GM18870 (cell line): Measurements from ENCODE around the gene NADSYN1.

ENCODE experiments used
- ATAC-seq: cut with Tn5 transposase; IDR thresholded peaks from one replicate; pipeline ENCODE4 v1.9.1; 2021; ENCODE audit warnings: moderate library complexity; ENCODE audit not compliant: unreplicated experiment

The NADSYN1 gene

DNA sequence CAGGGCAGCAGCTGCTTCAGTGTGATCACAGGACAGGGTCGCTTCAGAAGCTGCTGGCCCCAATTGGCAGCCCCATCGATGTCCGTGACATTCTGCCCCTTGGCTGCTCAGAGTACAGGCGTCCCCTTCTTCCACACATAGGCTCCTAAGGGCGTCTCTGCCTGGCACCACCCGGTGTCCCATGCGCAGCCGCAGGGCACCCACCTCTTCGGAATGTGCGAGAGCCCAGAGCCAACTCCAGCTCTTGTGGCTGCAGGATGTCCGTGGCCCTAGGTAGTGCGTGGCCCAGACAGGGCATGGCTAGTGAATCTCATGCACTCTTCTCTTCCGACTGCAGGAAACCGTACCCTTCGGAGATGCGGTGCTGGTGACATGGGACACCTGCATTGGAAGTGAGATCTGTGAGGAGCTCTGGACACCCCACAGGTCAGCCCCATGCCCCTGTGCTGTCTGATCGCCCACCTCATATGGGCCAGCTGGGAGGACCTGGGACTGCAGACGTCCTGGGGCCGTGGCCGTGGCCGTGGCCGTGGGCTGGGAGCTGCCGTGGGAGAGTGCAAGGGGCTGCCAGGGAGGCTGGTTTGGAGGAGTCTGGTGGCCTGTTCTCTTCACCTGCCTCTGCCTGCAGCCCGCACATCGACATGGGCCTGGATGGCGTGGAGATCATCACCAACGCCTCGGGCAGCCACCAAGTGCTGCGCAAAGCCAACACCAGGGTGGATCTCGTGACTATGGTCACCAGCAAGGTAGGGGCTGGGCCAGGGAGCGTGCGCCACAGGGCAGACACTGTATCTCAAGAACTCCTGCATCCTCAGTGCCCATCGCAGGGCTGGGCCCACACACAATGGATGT, 20.2 kb downstream of the NADSYN1 start:
- no peak for ATAC-seq

DNA sequence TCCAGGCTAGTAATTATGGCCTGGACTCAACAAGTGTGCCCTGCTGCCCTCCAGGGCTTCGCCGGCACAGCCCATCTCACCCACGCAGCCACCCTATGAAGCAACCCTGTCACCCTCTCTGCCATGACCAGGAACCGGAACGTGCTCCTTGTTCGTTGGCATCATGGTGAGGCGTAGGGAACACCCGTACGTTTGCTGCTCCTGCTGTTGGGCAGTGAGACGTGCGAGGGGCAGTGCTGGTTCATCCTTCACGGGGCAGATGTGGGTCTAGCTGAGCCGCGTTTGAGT, 20.7 kb downstream of the NADSYN1 start:
- no peak for ATAC-seq

DNA sequence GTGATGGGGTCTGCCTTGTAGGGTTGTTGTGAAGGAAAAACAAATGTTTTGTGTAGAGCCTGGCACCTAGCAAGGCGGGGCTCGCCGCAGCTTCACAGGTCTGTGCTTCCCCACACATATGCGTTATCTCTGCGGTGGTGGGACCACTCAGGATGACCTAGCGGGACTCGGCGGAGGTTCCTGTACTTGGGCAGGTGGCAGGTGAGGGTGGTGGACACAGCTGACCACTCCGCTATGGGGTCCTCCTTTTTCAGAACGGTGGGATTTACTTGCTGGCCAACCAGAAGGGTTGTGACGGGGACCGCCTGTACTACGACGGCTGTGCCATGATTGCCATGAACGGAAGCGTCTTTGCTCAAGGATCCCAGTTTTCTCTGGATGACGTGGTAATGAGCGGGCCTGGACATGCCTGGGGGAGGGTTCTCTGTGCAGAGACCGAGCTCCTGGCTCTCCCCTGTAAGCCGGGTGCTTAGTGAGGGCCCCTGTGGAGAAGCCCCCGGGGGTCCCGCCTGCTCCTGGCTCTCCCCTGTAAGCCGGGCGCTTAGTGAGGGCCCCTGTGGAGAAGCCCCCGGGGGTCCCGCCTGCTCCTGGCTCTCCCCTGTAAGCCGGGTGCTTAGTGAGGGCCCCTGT, 21.3 kb downstream of the NADSYN1 start:
- no peak for ATAC-seq

DNA sequence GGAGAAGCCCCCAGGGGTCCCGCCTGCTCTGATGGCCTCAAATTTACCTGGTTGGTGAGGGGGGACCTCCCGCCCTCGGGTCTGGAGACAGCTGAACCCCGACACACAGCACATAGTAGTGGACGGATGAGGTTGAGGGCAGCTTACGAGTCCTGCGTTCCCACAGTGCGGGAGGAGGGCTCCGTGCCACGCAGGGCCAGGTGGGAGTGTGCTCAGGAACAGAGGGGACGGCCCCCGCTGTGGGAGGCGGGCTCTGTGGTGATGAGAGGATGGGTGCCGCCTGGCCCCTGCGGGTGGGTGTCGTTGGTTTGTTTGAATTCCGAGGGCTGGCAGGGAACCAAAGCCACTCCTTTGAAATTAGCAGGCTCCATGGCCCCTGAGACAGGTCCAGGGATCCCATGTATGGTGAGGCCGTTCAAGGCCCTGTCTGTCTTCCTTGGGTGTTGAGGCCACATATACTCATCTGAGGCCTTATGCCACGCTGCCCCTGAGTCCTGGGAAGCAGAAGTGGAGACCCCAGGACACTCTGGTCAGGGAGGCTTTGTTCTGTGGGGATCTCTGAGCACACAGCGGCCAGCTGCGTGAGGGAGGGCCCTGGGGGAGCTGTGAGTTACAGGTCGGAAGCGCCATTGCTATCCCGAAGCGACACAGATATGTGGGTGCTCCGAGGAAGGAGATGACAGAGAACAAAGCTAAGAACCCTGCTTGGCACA, 21.9 kb downstream of the NADSYN1 start:
- no peak for ATAC-seq

DNA sequence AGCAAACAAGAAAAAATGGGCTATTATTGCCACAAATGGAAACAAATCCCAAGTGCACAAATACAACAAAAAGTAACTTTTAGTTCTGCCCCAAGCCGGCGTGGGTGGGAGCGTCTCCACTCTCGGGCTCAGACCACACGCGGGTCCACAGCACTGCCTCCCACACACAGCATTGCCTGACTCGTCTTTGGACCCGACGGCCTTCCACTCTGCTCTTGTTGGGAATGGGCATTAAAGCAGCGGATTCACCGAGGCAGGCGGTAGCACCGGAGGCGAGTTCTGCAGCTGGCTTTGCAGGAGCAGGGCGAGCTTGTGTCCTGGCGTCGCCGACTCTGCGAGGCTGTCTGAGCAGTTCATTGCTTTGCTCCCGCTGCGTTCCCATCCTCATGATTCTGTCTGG, 23.0 kb downstream of the NADSYN1 start:
- ATAC-seq, result no peak

DNA sequence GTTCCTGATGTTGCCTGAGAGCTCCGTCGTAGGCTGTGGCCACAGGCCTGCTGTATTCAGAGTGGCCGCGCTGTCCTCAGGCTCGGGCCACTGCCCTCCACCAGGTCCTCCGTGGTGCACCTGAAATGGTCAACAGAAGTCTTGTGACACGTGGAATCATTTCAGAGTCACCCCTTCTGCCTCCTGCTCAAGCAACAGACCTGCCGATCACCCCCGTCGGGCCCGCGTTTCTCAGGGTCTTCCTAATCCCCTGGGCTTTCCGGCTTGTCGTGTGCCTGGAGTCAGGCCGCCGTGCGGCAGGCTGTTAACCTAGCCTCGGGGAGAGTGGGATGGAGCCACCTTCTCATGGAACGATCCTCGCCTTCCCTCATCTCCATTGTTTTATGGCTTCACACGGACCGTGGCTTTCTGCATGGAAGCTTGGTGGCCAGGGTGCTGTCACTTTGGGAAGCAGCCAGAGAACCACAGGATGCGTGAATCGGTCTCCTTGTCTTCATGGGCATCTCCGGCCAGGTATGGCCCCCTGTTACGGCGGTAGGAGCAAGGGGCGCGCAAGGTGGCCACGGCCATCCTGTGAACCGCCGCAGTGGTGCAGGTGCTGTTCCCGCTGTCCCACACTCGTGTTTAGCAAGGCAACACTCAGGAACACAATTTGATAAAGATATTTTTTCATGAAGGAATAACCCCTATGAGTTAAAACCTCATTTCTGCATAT, 24.1 kb downstream of the NADSYN1 start:
- no peak for ATAC-seq

DNA sequence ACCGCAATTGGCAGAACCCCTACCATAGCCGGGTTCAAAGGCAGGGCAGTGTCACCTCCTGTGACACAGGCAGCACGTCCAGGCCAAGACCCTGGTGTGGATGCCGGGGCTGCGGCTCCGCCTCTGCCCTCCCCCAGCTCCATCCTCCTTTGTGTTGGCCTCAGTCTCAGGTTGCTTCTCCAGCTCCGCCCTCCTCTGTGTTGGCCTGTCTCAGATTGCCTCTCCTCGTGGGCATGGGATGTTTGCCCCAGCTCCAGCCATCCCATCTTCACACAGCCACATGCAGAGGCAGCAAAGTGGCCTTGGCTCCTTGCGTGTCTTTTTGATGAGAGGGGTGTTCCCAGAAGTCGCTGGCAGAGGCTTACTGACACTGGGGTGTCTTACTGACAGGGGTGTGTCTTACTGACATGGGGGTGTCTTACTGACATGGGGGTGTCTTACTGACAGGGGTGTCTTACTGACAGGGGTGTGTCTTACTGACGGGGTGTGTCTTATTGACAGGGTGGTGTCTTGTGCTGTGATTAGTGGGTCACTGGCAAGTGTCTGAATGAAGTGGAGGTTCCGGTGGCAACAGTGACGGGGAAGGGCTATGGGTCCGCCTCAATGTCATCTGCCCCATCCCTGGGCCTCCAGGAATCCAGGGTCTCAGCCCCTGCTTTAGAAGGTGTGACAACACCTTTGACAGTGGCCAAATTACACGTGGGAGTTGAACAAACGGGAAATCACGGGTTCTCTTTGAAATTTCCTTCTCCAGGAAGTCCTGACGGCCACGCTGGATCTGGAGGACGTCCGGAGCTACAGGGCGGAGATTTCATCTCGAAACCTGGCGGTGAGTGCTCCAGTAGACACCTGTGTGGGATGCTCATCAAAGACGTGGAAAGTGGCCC, 24.9 kb downstream of the NADSYN1 start:
- ATAC-seq, result no peak

DNA sequence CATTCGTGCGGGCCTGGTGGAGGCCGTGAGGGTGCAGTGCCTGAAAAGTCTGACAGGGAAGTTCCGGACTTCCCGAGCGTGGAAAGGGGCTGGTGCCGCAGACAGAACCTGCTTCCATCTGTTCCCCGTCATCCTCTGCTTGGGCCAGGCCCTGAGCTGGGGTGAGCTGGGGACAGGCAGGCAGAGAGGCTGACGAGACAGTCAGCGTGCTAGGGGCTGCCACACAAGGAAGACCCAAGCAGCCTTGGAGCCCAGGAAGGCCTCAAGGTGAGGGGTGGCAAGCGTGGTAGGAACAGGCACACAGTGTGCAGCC, 25.5 kb downstream of the NADSYN1 start:
- no peak for ATAC-seq

DNA sequence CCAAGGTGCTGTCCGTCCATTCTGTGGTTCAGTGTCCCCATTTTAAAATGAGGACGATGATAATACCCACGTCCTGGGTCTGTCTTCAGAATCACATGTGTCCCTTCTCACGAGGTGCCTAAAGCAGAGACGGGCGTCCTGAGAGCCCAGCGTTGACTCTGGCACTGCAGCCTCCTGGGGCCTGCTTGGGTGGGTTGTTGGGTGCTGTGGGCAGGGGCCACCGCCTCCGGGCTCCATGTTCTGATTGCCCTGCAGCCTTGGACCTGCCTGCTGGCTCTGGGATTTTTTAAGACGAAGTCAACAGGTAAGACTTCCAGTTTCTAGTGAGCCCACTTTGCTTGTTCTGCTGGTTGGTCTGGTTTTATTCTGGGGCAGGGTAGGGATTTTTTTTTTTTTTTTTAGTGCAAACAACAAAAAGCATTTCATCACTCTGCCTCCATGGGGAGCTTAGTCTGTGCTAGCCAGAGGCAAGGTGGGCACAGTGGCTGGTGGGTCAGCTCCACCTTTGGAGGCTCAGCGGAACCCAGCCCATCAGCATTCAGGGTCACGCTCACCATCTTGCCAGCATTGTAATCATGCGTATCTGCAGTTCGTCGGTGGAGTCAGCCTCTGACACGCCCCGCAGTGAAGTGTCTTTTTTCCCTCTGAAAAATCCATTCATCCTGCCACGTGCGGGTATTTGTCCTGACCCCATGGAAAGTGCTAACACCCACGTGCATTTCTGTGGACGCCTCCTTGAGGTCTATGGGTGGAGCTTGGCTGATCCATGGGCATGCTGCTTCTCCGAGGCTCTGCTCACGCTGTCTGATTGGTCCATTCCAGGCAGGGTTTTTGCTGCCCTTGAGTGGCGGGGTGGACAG, 28.3 kb downstream of the NADSYN1 start:
- no peak for ATAC-seq

DNA sequence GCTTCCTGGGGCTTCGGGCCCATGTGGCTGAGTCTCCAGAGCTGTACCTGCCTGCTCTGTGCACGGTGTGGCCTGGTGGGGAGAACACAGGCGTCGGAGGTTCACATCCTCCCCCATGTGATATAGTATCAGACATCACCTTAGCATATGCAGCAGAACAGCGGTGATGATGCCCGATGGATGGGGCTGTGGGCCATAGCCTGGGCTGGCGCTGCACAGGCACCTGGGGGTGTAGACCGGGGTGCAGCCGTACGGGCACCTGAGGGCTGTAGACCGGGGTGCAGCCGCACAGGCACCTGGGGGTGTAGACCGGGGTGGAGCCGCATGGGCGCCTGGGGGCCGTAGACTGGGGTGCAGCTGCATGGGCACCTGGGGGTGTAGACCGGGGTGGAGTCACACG, 29.2 kb downstream of the NADSYN1 start:
- no peak for ATAC-seq

DNA sequence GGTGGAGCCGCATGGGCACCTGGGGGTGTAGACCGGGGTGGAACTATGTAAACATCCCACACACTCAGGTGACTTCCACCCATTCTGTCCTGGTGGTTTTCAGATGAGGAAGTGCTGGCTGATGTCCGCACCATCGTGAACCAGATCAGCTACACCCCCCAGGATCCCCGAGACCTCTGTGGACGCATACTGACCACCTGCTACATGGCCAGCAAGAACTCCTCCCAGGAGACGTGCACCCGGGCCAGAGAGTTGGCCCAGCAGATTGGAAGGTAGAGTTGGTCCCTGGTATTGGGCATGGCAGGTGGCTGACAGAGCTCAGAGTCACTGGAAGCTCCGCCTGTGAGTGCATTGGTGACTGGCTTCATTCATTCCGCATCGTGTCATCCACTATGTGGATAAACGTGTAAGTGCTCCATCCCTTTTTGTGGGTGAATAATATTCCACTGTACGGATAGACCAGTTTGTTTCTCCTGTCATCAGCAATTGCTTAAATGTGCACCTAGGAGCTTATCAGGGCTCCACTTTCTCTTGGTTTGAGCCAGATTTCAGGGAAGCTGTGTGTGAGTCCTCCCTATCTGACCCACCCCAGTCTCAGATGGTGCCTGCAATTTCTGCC, 29.9 kb downstream of the NADSYN1 start:
- ATAC-seq, result no peak

DNA sequence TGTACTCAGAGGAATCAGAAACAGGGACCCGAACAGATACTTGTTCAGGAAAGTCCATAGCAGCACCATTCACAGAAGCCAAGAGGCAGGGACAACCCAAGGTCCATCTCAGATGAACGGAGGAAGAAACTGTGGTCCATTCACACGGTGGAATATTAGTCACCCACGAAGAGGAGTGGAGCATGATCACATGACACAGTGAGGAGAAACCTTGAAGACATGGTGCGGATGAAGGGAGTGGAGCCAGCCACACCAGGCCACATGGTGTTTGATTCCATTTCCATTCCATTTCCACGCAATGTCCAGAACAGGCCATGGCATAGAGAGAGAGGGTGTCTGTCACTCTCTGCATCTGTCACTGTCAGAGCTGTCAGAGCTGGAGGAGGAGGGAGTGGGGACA, 30.7 kb downstream of the NADSYN1 start:
- ATAC-seq, result no peak

DNA sequence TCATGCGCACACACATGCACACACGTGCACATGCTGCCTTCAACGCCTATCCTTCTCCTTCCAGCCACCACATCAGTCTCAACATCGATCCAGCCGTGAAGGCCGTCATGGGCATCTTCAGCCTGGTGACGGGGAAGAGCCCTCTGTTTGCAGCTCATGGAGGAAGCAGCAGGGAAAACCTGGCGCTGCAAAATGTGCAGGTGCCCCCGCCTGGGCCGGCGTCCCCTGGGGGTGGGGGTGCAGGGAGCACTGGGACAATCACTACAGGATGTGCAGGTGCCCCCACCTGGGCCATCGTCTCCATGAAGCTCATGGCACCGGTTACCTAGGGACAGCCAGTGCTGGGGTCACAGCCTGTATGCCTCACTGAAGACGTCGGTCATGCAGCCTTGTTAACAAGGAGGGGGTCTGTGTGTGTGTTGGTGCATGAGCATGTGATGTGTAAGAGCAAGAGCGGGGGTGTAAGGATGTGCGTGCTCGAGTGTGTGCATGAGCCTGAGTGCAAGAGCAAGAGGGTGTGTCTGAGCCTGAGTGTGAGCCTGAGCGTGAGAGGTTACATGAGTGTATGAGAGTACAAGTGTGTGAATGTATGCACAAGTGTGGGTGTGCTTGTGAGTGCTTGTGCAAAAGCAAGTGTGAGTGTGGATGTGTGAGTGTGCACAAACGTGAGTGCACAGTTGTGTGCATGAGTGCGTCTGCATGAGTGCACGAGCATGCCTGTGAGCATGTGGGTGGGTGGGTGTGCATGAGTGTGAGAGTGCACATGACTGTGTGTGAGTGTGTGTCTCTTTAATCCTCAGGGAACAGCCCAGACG, 31.5 kb downstream of the NADSYN1 start:
- ATAC-seq, result no peak

DNA sequence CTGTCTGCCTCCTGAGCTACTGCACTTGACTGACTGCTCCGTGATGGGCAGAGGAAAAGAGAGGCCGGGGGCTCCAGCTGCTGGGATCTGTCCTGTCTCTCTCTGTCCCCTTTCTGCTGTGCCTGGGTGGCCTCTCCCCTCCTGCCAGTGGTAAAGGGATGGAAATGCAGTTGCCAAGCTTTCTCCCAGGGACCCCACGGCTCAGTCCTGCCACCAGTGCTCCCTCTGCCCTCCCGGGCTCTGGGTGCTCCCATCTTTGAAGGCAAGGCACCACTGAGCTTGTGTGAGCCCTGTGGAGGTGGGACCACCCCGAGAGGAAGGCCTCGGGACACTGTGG, 32.0 kb downstream of the NADSYN1 start:
- ATAC-seq, result no peak

DNA sequence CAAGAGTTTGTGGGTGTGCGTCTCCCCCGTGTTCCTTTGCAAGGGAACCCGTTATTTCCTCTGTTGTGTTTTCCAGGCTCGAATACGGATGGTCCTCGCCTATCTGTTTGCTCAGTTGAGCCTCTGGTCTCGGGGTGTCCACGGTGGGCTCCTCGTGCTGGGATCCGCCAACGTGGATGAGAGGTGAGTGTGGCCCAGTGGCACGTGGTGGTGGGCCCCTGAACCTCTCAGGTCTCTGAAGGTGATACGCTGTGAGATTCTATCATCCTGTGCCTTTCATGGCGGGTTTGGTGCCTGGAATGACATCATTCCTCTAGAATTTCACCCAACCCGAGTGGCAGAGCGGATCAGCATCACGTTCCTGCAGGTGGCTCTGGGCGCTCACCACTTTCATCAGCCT, 32.5 kb downstream of the NADSYN1 start:
- no peak for ATAC-seq

DNA sequence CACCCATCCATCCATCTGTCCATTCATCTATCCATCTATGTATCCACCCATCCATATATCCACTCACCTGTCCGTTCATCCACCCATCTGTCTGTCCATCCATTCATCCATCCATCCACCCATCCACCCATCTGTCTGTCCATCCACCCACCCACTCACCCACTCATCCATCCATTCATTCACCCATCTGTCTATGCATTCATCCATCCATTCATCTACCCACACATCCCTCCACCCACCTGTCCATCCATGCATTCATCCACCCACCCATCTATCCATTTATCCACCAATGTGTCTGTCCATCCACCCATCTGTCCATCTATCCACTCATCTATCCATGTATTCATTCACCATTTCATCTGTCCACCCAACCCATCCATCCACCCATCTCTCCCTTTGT, 33.3 kb downstream of the NADSYN1 start:
- ATAC-seq, result no peak

DNA sequence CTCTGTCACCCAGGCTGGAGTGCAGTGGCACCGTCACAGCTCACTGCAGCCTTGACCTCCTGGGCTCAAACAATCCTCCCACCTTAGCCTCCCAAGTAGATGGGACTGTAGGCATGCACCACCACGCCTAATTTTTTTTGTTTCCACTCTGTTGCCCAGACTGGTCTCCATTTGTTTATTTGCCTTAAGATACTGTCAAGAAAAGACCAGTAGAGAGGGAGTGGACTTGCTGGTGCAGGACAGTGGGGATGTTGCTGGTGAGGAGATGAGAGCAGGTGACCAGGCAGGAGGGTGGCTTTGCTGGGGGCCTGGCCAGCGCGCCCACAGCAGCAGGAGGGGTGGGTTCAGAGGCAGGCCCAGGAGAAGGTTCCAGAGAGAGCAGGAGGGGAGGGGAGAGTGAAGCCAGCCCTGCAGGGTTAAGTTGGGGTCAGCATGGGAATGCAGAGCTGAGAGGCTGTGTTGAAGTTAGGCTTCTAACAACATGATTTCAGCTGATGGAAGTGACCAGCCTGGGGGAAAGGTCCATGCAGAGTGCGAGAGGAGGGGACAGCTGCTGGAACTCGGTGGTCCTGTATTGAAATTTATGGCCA, 35.8 kb downstream of the NADSYN1 start:
- ATAC-seq, result no peak

DNA sequence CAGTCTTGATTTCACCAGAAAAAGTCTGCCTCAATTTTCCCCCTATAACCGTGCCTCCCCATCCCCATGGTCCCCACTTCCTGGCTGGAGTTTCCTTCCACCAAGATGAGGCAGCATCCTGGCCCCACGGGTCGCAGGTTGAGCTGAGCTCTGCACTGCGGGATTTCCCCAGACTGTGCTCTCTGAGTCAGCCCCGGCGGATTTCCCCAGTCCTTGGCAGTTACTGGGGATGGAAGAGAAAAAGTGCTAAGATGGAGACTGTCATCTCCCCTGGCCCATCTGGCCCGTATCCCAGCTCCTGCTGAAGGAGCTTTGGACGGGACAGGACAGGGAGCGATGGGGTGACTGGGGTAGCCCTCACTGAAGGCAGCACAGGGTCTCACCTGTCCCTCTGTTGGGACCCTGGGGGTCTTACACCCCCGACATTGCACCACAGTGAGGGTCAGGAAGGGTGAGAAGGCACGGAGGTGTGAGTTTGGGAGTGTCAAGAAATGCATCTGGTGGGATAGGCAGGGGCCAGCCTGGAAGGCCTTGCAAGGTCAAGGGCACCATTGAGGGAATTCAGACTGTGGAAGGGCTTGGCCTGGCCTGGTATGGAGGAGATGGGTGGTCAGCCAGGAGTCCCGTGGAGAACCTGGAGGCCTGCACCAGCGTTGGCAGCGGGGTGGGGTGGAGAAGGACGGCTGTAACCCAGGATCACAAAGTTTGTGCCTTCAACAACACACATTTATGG, 36.5 kb downstream of the NADSYN1 start:
- no peak for ATAC-seq
